NCI-H526 treated with DMSO at 0.1 percent for 48 hours (cell line): Measurements from ENCODE around the gene OR4M2.
"Not testable (repeated sequence)": the region's sequence is repeated elsewhere in the genome, so short reads cannot be mapped to it uniquely, and the experiment has no call there.

Experiments used
- DNase-seq: peaks from one replicate; lab custom pipeline; 2025; lab: John Stamatoyannopoulos, UW

Gene OR4M2

GRCh38 chr15:22080227-22080626, at the start of gene OR4M2:
Gene OR4M2, plus strand, starts transcription at chr15:22080527. Its CDS starts 98 bp downstream, at chr15:22080625.
- not testable (repeated sequence) for DNase-seq

DNA sequence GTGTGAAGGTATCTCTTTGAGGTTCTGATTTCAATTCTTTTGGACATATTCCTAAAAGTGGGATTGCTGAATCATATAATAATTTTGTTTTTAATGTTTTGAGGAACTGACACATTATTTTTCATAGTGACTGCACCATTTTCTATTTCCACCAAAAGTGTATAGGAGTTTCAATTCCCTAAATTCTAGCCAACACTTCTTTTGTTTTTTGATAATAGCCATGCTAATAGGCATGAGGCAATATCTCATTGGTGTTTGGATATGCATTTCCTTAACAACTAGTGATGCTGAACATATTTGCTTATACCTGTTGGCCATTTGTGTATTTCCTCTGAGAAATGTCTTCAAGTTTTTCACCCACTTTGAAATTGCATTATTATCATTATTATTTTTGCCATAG, 11.1 kb upstream of the OR4M2 start:
- DNase-seq, result not testable (repeated sequence)

DNA sequence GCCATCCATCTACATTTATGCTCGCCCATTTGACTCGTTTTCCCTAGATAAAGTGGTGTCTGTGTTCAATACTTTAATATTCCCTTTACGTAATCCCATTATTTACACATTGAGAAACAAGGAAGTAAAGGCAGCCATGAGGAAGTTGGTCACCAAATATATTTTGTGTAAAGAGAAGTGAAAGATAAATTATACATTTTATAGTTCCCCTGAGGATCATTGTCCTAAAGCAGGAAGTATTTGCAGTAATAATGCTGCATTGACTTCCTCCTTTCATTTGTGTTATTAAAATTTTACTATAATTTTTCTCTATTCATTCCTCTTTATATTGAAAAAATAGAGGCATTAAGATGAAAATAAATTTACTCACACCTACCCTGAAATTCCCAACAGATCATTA, 1.1 kb downstream of the OR4M2 start:
- not testable (repeated sequence) for DNase-seq

- not testable (repeated sequence) for DNase-seq
Measured at GRCh38 chr15:22098616-22099253, 18.4 kb downstream of the OR4M2 start.

- DNase-seq, result not testable (repeated sequence)
Measured at GRCh38 chr15:22099289-22099891, 19.1 kb downstream of the OR4M2 start.

- not testable (repeated sequence) for DNase-seq
Measured at GRCh38 chr15:22122033-22122432, 41.7 kb downstream of the OR4M2 start.
